ENCODE data around the gene GRM8. TPM values are rescaled to one million over a fixed set of nuclear protein-coding genes. Genes with fewer than 3 reads are reported as not detected.
"Not testable (repeated sequence)": the region's sequence is repeated elsewhere in the genome, so short reads cannot be mapped to it uniquely, and the experiment has no call there.

Gene GRM8
- total and polyA plus RNA-seq, 4 experiments from 2014 or later = not detected

DNA sequence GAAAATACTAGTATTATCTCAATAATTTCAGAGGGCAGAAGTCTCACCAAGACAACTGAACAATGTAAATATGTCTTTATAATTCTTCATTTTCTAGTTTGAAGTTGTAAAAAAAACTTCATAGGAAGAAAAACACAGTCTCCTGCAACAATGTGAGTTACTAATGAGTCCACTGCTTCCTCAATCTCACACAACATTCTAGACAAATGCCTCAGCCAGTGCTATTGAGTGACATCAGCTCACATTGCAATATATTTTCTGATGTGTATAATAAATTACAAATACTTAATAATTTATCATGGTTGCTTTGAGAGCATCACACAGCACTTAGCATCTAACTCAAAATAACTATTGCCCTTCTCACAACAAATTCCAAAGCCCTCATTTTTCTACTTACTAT, 321.2 kb downstream of the GRM8 start:
- Histone ChIP-seq H3K4me3 (ENCODE audit: low read length in 2 of 2) (no peak overlapping the region), H3K9me3 (ENCODE audit: control insufficient read depth in 1 of 2, low read length in 2 of 2) (no peaks in the 10 kb centered on the region), H3K27ac (ENCODE audit: low read depth, low read length) (no peak overlapping the region), H3K27me3 (ENCODE audit: insufficient read depth, low read length) (no peaks in the 10 kb centered on the region), H3K4me1 (ENCODE audit: insufficient read depth, low read length) (no peaks in the 10 kb centered on the region), H3K36me3 (ENCODE audit: insufficient read depth, low read length) (no peaks in the 10 kb centered on the region)
- Mint-ChIP-seq H3K27ac (no peak overlapping the region), H3K36me3 (no peaks in the 10 kb centered on the region), H3K4me1 (no peaks in the 10 kb centered on the region), H3K27me3 (peaks cover 2 to 4% of the 10 kb centered on the region in 2 donors), H3K9me3 (peaks cover 0 to 2% (median 0%) of the 10 kb centered on the region in 8 donors), H3K4me3 (no peak overlapping the region)
- intact Hi-C loops (cut with micrococcal nuclease) = no loop called here
- no peak for DNase-seq
- ChIA-PET POLR2A (ENCODE audit: partially characterized antibody) (no interaction called here), CTCF (ENCODE audit: partially characterized antibody) (no interaction called here)

DNA sequence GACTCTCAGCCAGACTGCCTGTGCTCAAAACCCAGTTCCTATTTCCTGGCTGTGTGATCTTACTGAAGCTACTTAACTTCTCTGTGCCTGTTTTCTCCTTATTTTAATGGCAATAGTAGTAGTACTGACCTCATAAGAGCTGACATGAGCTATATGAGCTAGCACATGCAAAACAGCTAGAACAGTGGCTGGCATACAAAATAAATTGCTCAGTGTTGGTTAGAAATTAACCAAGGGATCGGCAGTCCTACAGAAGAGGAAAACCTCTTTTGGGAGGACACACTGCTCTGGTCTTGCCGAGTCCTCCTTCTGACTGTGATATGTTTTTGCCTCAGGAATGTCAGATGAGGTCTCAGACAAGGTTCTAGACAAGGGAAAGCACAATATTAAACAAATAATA, 322.6 kb downstream of the GRM8 start:
- Mint-ChIP-seq H3K27ac (no peak overlapping the region), H3K36me3 (no peaks in the 10 kb centered on the region), H3K4me3 (no peak overlapping the region), H3K27me3 (peaks cover 2 to 9% of the 10 kb centered on the region in 2 donors), H3K4me1 (no peaks in the 10 kb centered on the region), H3K9me3 (peaks cover 0 to 3% (median 0%) of the 10 kb centered on the region in 8 donors)
- ChIA-PET POLR2A (ENCODE audit: partially characterized antibody) (no interaction called here), CTCF (ENCODE audit: partially characterized antibody) (no interaction called here)
- intact Hi-C loops (cut with micrococcal nuclease) = no loop called here
- no peak for DNase-seq
- no peak overlapping the region for H3K27ac ChIP-seq (ENCODE audit: low read depth, low read length)
- H3K27me3 ChIP-seq (ENCODE audit: insufficient read depth, low read length) = no peaks in the 10 kb centered on the region
- no peaks in the 10 kb centered on the region for H3K36me3 ChIP-seq (ENCODE audit: insufficient read depth, low read length)
- H3K4me1 ChIP-seq (ENCODE audit: insufficient read depth, low read length) = no peaks in the 10 kb centered on the region
- no peak overlapping the region for H3K4me3 ChIP-seq (ENCODE audit: low read length in 2 of 2)
- H3K9me3 ChIP-seq (ENCODE audit: control insufficient read depth in 1 of 2, low read length in 2 of 2) = no peaks in the 10 kb centered on the region

DNA sequence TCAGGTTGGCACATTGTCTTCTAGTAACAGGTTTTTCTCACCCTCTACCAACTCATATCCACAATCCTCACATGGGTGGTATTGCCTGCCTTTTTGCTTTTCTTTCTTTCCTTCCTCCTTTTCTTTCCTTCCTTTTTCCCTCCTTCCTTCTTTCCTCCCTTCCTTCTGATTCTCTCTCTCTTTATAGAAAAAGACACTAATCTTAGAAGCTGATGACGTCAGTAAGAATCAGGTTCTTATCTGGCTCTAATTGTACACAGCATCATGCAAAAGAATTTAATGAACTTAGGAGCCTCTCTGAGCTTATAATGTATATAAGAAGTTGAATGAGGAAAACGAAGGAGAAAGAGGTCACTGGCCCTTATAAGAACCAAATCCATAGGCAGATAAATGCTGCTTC, 328.3 kb downstream of the GRM8 start:
- no peaks in the 10 kb centered on the region for H3K36me3 ChIP-seq (ENCODE audit: insufficient read depth, low read length)
- H3K27ac Mint-ChIP-seq = no peak overlapping the region
- H3K9me3 Mint-ChIP-seq = peaks cover 0 to 5% (median 1%) of the 10 kb centered on the region in 8 donors
- no peaks in the 10 kb centered on the region for H3K9me3 ChIP-seq (ENCODE audit: control insufficient read depth in 1 of 2, low read length in 2 of 2)
- intact Hi-C loops (cut with micrococcal nuclease) = no loop called here
- H3K27me3 ChIP-seq (ENCODE audit: insufficient read depth, low read length) = no peaks in the 10 kb centered on the region
- H3K4me1 Mint-ChIP-seq = no peaks in the 10 kb centered on the region
- ChIA-PET POLR2A (ENCODE audit: partially characterized antibody) (no interaction called here), CTCF (ENCODE audit: partially characterized antibody) (no interaction called here)
- no peak for DNase-seq
- H3K36me3 Mint-ChIP-seq = no peaks in the 10 kb centered on the region
- H3K27me3 Mint-ChIP-seq = peaks cover 4 to 10% of the 10 kb centered on the region in 2 donors
- H3K27ac ChIP-seq (ENCODE audit: low read depth, low read length) = no peak overlapping the region
- no peak overlapping the region for H3K4me3 Mint-ChIP-seq
- H3K4me3 ChIP-seq (ENCODE audit: low read length in 2 of 2) = no peak overlapping the region
- H3K4me1 ChIP-seq (ENCODE audit: insufficient read depth, low read length) = no peaks in the 10 kb centered on the region

DNA sequence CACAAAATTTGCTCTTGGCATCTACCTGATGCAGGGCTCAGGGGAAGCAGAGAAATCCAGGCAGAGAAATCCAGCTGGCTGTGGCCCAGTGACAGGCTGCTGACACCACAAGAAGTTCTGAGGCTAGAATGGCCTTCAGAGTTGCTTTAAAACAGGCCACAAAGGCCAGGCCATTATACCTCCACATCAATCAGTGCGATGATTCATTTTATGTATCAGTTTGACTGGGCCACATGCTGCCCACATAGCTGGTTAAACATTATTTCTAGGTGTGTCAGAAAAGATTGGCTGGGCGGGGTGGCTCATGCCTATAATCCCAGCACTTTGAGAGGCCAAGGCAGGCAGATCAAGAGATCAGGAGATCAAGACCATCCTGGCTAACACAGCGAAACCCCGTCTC, 341.1 kb downstream of the GRM8 start:
- H3K36me3 Mint-ChIP-seq; H3K4me1 ChIP-seq (ENCODE audit: insufficient read depth, low read length); H3K4me3 Mint-ChIP-seq; H3K9me3 Mint-ChIP-seq; POLR2A ChIA-PET (ENCODE audit: partially characterized antibody); H3K36me3 ChIP-seq (ENCODE audit: insufficient read depth, low read length); intact Hi-C loops (cut with micrococcal nuclease); H3K27ac Mint-ChIP-seq; H3K4me1 Mint-ChIP-seq; H3K27me3 Mint-ChIP-seq; H3K27ac ChIP-seq (ENCODE audit: low read depth, low read length); DNase-seq; H3K4me3 ChIP-seq (ENCODE audit: low read length in 2 of 2); H3K27me3 ChIP-seq (ENCODE audit: insufficient read depth, low read length); H3K9me3 ChIP-seq (ENCODE audit: control insufficient read depth in 1 of 2, low read length in 2 of 2); CTCF ChIA-PET (ENCODE audit: partially characterized antibody): not testable (repeated sequence)

DNA sequence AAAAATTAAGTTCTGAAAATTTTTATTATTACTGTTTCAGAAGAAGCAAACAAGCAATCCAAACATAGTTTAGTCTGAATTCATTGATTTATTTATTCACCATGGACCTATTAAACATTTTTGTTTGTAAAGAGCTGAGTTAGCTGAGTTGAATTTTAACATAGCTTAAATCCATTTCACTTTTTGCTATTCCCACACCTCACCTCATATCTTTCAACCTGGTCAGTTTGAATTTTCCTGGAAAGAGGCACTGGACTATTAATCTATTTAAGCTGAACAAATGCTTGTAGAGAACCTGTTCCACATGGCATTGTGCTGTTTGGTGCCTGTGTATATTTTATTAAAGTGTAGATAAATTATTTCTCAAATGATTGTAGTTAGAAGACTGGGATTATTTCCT, 344.2 kb downstream of the GRM8 start:
- not testable (repeated sequence) for H3K9me3 ChIP-seq (ENCODE audit: control insufficient read depth in 1 of 2, low read length in 2 of 2); H3K27me3 Mint-ChIP-seq; H3K9me3 Mint-ChIP-seq

DNA sequence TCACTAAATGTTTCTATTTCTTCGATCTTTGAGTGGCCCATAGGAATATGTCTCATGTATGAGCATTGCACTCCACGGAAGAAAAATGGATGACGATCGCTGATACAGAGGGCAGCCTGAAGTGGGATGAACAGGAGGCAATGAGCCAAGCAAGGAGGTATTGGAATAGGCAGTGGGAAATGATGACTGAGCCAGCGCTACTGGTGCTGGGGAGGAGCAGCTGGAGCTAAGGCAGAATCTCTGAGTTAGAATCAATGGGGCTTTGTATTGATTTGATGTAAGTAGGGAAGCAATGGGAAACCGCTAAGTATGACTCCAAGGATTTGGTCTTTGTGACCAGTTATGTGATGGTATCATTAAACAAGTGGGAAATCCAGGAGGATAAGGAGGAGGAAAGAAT, 345.1 kb downstream of the GRM8 start:
- H3K27ac ChIP-seq (ENCODE audit: low read depth, low read length); intact Hi-C loops (cut with micrococcal nuclease); H3K9me3 Mint-ChIP-seq; H3K36me3 ChIP-seq (ENCODE audit: insufficient read depth, low read length); H3K36me3 Mint-ChIP-seq; CTCF ChIA-PET (ENCODE audit: partially characterized antibody); DNase-seq; POLR2A ChIA-PET (ENCODE audit: partially characterized antibody); H3K4me1 ChIP-seq (ENCODE audit: insufficient read depth, low read length); H3K27ac Mint-ChIP-seq; H3K4me3 ChIP-seq (ENCODE audit: low read length in 2 of 2); H3K4me1 Mint-ChIP-seq; H3K9me3 ChIP-seq (ENCODE audit: control insufficient read depth in 1 of 2, low read length in 2 of 2); H3K27me3 ChIP-seq (ENCODE audit: insufficient read depth, low read length); H3K27me3 Mint-ChIP-seq; H3K4me3 Mint-ChIP-seq: not testable (repeated sequence)

More for the DNA sequence above, 344.2 kb downstream of the GRM8 start:
- H3K27ac Mint-ChIP-seq; H3K4me3 Mint-ChIP-seq; CTCF ChIA-PET (ENCODE audit: partially characterized antibody); H3K27ac ChIP-seq (ENCODE audit: low read depth, low read length); POLR2A ChIA-PET (ENCODE audit: partially characterized antibody); H3K4me1 Mint-ChIP-seq; H3K4me1 ChIP-seq (ENCODE audit: insufficient read depth, low read length); intact Hi-C loops (cut with micrococcal nuclease); H3K4me3 ChIP-seq (ENCODE audit: low read length in 2 of 2); H3K36me3 ChIP-seq (ENCODE audit: insufficient read depth, low read length); H3K27me3 ChIP-seq (ENCODE audit: insufficient read depth, low read length); DNase-seq; H3K36me3 Mint-ChIP-seq: not testable (repeated sequence)

DNA sequence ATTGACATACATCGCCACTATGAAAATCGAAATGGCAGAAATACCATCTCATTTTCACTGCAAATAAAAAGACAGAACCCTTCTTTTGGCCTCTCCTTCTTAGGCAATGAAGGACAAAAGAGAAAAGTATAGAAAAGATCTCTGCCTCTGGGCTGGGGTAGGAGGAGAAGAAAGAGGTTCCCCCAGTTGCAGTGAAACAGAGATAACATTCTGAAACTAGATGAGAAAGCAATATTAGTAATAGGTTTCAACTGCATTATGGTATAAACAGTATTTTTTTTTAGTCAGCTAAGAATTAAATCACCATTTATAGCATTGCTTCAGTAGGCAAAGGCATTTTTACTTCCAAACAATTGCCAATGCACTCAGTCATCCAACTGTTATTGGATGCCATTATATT, 347.5 kb downstream of the GRM8 start:
- intact Hi-C loops (cut with micrococcal nuclease); H3K27ac Mint-ChIP-seq; DNase-seq; H3K36me3 ChIP-seq (ENCODE audit: insufficient read depth, low read length); H3K4me3 Mint-ChIP-seq; H3K9me3 ChIP-seq (ENCODE audit: control insufficient read depth in 1 of 2, low read length in 2 of 2); CTCF ChIA-PET (ENCODE audit: partially characterized antibody); H3K27me3 ChIP-seq (ENCODE audit: insufficient read depth, low read length); H3K9me3 Mint-ChIP-seq; H3K27ac ChIP-seq (ENCODE audit: low read depth, low read length); H3K27me3 Mint-ChIP-seq; POLR2A ChIA-PET (ENCODE audit: partially characterized antibody); H3K4me3 ChIP-seq (ENCODE audit: low read length in 2 of 2); H3K36me3 Mint-ChIP-seq; H3K4me1 ChIP-seq (ENCODE audit: insufficient read depth, low read length); H3K4me1 Mint-ChIP-seq: not testable (repeated sequence)

DNA sequence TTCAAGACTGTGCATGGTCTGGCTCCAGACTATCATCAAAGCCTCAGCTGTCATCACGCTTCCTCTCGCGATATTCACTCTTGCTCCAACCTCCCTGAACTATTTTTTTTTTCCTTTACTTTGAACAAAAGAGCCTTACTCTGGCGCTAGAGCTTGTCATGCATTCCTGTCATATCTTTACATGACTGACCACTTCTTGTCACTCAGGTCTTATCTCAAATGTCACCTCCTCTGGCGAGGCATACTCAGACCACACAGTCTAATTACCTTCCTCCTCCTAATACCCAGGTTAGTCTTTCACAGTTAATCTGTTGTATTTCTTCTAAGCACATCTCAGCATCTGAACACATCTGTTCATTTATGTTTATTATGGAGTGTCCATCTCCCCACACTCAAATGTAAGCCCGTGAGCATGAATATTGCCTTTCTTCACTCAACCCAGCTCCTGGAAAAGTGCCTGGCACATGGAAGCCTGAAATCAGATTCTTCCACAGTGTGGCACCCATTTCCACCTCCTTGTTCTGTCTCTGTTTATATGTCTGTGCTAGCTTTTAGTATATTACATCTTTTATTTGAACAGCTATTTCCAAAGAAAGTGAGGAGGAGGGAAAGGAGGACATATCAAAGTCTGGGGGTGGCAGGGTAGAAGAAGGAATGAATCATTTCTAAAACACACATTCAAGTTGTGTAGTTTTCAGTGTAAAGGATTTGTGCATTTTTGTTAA, 351.5 kb downstream of the GRM8 start:
- H3K9me3 ChIP-seq (ENCODE audit: control insufficient read depth in 1 of 2, low read length in 2 of 2); H3K27me3 ChIP-seq (ENCODE audit: insufficient read depth, low read length); H3K4me3 Mint-ChIP-seq; H3K27ac Mint-ChIP-seq; H3K9me3 Mint-ChIP-seq; H3K27me3 Mint-ChIP-seq; intact Hi-C loops (cut with micrococcal nuclease); H3K4me1 ChIP-seq (ENCODE audit: insufficient read depth, low read length); H3K36me3 ChIP-seq (ENCODE audit: insufficient read depth, low read length); H3K4me3 ChIP-seq (ENCODE audit: low read length in 2 of 2); H3K4me1 Mint-ChIP-seq; DNase-seq; H3K27ac ChIP-seq (ENCODE audit: low read depth, low read length); POLR2A ChIA-PET (ENCODE audit: partially characterized antibody); H3K36me3 Mint-ChIP-seq: not testable (repeated sequence)
- CTCF ChIA-PET (ENCODE audit: partially characterized antibody) = interaction anchor here (1.2 kb wide), 1 partner anchor 98 kb away, joined by 3 read pairs; no protein-coding TSS in a partner anchor
